Left lung (tissue), 10 donors: ENCODE measurements around the gene HSPA1L. TPM values are rescaled to one million over a fixed set of nuclear protein-coding genes. Genes with fewer than 3 reads are reported as not detected.
A peak's percentile ranks its signal among the peaks of the same experiment; 100 is the strongest.
"Not testable (repeated sequence)": the region's sequence is repeated elsewhere in the genome, so short reads cannot be mapped to it uniquely, and the experiment has no call there.

Source experiments
- ATAC-seq: fragments of 200-7000 bp; cut with Tn5 transposase; one replicate; pipeline ENCODE4 v1.9.1; 2020; ENCODE audit warnings: moderate library complexity
- DNase-seq, 4 donors: peaks; one replicate each; pipeline ENCODE4 v3.0.0-alpha.2; 2013 to 2020
- H3K27ac ChIP-seq, 2 donors: fragments of 200-600 bp; sonication (generic) in 1 of 2; one replicate each; pipeline versions ENCODE4 v1.5.0 to v1.8.0; 2020 to 2021
- H3K27me3 ChIP-seq, 2 donors: fragments of 200-600 bp; sonication (generic) in 1 of 2; one replicate each; pipeline versions ENCODE4 v1.5.0 to v1.8.0; 2020 to 2021
- H3K36me3 ChIP-seq, 2 donors: fragments of 200-600 bp; sonication (generic) in 1 of 2; one replicate each; pipeline versions ENCODE4 v1.5.0 to v1.8.0; 2020 to 2021
- H3K4me1 ChIP-seq, 2 donors: fragments of 200-600 bp; one replicate each; pipeline ENCODE4 v1.8.0; 2021
- H3K4me3 ChIP-seq, 2 donors: fragments of 200-600 bp; sonication (generic) in 1 of 2; one replicate each; pipeline versions ENCODE4 v1.5.0 to v1.8.0; 2020 to 2021; ENCODE audit warnings: mild to moderate bottlenecking in 1 of 2
- H3K9me3 ChIP-seq, 2 donors: fragments of 200-600 bp; sonication (generic) in 1 of 2; one replicate each; pipeline versions ENCODE4 v1.5.0 to v1.8.0; 2020 to 2021
- intact Hi-C, 2 donors: fragments of 100-400 bp; cut with DNase I; formaldehyde crosslinking; loops; one replicate each; pipeline versions ENCODE4 v1.11.2 to v1.14.2; 2022
- polyA plus RNA-seq, 6 donors: library from polyadenylated mRNA; unstranded; fragments of 120-200 nt; gene quantifications; one replicate each; pipeline ENCODE4 v1.2.1, GENCODE V29; 2013; ENCODE audit not compliant: insufficient read length in 6 of 6
- total RNA-seq, 2 donors: library from RNA; stranded (reverse); fragmentation: NEBNext Ultra II Directional; extraction: Animal tissue kit (Norgen Biotek cat#: 25700); gene quantifications; one replicate each; pipeline ENCODE4 v1.2.1, GENCODE V29; 2021
- TF ChIP-seq, protein P1 (sequence below), 2 donors: fragments of 200-600 bp; sonication (generic) in 1 of 2; IDR thresholded peaks; one replicate each; pipeline versions ENCODE4 v1.5.0 to v1.8.0; 2021; ENCODE audit warnings: antibody characterized with exemption in 2 of 2
- donor health status: DM: no; HTN: yes; CAD: no.
- donor health status: DM: no; HTN: no; CAD: no.

HSPA1L gene
- total and polyA plus RNA-seq, 8 donors: 0.99 to 4.4 (median 3.1) TPM

DNA sequence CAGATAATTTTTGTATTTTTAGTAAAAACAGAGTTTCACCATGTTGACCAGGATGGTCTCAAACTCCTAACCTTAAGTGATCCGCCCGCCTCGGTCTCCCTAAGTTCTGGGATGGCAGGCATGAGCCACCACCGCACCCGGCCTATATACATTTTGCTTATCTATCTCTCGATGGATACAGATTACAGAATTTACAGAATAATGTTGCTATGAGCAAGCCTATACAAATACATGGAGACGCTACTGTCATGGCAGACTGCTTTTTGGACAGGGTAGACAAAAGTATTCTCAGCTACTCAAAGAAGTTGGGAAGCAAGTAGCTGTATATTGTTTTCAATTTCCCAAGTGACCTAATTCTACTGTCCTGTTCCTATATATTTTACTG is 1.6 kb downstream of the HSPA1L start:
- DNase-seq: no peak
- no peaks in the 10 kb centered on the region for H3K9me3 ChIP-seq
- H3K27me3 ChIP-seq: no peaks in the 10 kb centered on the region
- no peak for ATAC-seq
- peak overlapping the region in 1 of 2 donors; percentile 56 for H3K4me3 ChIP-seq
- H3K27ac ChIP-seq: peak overlapping the region; percentile 96 to 100
- TF ChIP-seq, protein P1, sequence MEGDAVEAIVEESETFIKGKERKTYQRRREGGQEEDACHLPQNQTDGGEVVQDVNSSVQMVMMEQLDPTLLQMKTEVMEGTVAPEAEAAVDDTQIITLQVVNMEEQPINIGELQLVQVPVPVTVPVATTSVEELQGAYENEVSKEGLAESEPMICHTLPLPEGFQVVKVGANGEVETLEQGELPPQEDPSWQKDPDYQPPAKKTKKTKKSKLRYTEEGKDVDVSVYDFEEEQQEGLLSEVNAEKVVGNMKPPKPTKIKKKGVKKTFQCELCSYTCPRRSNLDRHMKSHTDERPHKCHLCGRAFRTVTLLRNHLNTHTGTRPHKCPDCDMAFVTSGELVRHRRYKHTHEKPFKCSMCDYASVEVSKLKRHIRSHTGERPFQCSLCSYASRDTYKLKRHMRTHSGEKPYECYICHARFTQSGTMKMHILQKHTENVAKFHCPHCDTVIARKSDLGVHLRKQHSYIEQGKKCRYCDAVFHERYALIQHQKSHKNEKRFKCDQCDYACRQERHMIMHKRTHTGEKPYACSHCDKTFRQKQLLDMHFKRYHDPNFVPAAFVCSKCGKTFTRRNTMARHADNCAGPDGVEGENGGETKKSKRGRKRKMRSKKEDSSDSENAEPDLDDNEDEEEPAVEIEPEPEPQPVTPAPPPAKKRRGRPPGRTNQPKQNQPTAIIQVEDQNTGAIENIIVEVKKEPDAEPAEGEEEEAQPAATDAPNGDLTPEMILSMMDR (IDR thresholded peaks at IDR 0.05): no peak
- intact Hi-C loops: no loop called here
- H3K36me3 ChIP-seq: no peaks in the 10 kb centered on the region
- peaks cover 12 to 35% of the 10 kb centered on the region in 2 donors for H3K4me1 ChIP-seq

DNA sequence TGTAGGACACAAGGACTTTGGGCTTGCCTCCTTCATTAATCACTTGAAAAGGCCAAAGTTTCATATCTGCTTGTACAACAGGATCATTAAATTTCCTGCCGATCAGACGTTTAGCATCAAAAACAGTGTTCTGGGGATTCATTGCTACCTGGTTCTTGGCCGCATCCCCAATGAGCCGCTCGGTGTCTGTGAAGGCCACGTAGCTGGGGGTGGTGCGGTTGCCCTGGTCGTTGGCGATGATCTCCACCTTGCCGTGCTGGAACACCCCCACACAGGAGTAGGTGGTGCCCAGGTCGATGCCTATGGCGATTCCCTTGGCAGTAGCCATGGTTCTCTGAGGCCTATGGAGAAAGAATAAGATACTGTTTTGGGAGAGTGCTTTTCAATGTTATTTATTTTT is 3.4 kb downstream of the HSPA1L start:
- TF ChIP-seq, protein P1 (IDR thresholded peaks at IDR 0.05): no peak
- H3K4me3 ChIP-seq: no peak overlapping the region
- peaks cover 9 to 31% of the 10 kb centered on the region in 2 donors for H3K4me1 ChIP-seq
- H3K36me3 ChIP-seq: no peaks in the 10 kb centered on the region
- DNase-seq (no peak), ATAC-seq (no peak)
- no peak overlapping the region for H3K27ac ChIP-seq
- H3K9me3 ChIP-seq: no peaks in the 10 kb centered on the region
- intact Hi-C loops: no loop called here
- H3K27me3 ChIP-seq: no peaks in the 10 kb centered on the region

DNA sequence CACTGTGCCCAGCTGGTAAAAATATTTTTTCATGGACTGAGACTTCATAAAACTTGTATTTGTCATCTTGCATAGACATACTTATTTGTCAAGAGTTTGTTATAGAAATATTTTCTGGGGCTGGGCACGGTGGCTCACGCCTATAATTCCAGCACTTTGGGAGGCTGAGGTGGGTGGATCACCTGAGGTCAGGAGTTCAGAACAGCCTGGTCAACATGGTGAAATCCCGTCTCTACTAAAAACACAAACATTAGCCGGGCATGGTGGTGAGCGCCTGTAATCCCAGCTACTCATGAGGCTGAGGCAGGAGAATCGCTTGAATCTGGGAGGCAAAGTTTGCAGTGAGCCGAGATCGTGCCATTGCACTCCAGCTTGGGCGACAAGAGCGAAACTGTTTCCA is 6.5 kb downstream of the HSPA1L start:
- DNase-seq, ATAC-seq, H3K9me3 ChIP-seq, H3K27me3 ChIP-seq, H3K4me3 ChIP-seq, H3K27ac ChIP-seq, intact Hi-C loops, H3K36me3 ChIP-seq: not testable (repeated sequence)
- H3K4me1 ChIP-seq: peaks cover 11 to 38% of the 10 kb centered on the region in 2 donors

DNA sequence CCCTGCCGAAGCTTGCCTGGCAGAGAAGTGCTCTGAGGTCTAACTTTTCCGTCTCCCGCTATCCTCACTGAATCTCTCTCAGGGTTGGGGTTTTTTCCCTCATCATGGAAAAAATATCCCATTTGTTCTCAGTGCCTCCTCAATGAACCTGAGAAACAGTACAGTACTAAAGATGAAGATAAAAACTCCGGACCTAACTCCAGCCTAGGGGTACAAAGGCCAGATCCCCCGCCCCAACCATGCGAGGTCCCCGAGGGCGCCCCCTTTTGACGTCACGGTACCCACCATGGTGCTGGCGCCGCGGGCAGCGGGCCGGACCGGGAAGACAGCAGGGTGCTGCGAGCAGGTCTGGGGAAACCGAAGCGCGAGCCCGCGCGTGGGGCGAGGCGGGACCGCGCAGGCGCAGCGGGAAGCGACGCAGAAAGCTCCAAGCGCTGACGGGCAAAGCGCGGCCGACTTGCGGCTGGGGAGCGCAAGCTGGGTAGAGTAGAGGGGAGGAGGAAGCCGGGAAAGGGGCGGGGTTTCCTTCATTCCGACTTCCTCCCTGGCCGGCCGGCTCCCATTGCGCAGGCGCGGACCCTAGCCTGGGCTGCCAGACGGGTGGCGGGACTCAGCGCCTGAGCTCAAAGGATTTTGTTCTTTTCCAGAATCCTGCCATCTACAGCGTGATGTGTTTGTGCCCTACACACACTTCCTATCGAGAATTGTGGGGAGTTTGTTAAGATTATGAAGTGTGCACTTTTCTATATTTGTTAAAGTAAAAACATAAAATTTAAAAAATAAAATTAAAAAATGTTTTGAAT is 8.4 kb downstream of the HSPA1L start, which contains the start of gene LSM2:
Gene LSM2 (minus strand): TSS at position 497 of the 803 bp plus-strand sequence. CDS start 209 bp downstream, at position 288.
- H3K9me3 ChIP-seq: no peaks in the 10 kb centered on the region
- ATAC-seq (peak; percentile 99), DNase-seq (peak; percentile 97 to 100 (median 98))
- H3K36me3 ChIP-seq: peaks cover 0 to 25% of the 10 kb centered on the region in 2 donors
- intact Hi-C loops: no loop called here
- no peaks in the 10 kb centered on the region for H3K27me3 ChIP-seq
- H3K4me3 ChIP-seq: peak within 1 kb of the TSS; percentile 66
- H3K4me1 ChIP-seq: peaks cover 7 to 26% of the 10 kb centered on the region in 2 donors
- peak within 1 kb of the TSS; percentile 90 to 96 for H3K27ac ChIP-seq
- TF ChIP-seq, protein P1 (IDR thresholded peaks at IDR 0.05): peak in 1 of 2 donors; percentile 35

DNA sequence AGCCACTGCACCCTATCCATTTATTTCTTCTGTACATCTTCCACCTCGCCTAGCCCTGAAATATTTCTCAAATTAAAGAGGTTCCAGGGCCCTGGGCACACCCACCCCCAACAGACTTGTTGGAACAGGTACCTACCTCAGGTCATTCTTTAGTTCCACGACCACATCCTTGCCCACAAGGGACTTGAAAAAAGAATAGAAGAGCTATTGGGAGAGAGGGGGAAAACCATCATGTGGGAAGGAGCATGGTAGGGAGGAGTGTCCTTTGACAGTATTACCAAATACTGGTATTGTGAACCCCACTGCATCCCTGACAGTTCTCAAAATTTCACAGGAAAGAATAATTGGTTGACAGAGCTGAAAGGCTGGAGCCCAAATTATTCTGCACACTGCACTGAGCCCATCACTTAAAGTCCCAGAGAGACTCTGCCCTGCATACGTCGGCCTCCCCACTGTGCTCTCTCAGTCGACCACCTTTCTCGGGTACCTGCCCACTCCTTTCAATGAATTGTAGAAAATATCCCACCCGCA is 9.1 kb downstream of the HSPA1L start:
- ATAC-seq: peak; percentile 6
- intact Hi-C loops: no loop called here
- H3K9me3 ChIP-seq: no peaks in the 10 kb centered on the region

DNA sequence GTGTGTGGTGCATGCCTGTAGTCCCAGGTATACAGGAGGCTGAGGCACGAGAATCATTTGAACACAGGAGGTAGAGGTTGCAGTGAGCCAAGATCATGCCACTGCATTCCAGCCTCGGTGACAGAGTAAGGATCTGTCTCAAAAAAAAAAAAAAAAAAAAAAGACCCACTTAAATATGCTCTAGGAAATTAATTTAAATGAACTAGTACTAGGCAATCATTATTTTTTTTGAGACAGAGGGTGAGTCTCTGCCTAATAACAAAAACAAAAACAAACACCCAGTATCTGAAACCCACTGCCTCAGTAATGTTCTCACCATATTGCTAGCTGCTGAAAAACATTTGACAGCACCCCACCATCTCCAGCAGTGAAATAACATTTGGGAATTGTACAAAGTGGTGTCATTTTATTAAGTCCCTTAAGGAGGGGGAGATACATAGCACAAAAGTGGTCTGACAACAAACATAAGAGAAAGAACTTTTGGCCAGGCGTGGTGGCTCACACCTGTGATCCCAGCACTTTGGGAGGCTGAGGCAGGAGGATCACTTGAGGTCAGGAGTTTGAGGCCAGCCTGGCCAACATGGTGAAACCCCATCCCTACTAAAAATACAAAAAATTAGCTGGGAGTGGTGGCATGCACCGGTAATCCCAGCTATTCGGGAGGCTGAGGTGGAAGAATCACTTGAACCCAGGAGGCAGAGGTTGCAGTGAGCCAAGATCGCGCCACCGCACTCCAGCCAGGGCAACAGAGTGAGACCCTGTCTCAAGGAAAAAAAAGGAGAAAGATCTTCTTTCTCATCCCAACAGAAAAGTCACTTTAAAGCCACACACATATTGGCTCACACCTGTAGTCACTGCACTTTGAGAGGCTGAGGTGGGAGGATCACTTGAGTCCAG is 13.8 kb downstream of the HSPA1L start:
- DNase-seq, H3K9me3 ChIP-seq, ATAC-seq, H3K27me3 ChIP-seq, intact Hi-C loops, H3K27ac ChIP-seq, H3K4me3 ChIP-seq: not testable (repeated sequence)
- peaks cover 8 to 34% of the 10 kb centered on the region in 2 donors for H3K4me1 ChIP-seq
- H3K36me3 ChIP-seq: peaks cover 0 to 36% of the 10 kb centered on the region in 2 donors

More for the DNA sequence above, 9.1 kb downstream of the HSPA1L start:
- Histone ChIP-seq H3K4me3 (peak overlapping the region; percentile 66), H3K4me1 (peaks cover 7 to 26% of the 10 kb centered on the region in 2 donors), H3K36me3 (peaks cover 0 to 30% of the 10 kb centered on the region in 2 donors), H3K27me3 (no peaks in the 10 kb centered on the region), H3K27ac (peak overlapping the region; percentile 90 to 96)
- TF ChIP-seq, protein P1 (IDR thresholded peaks at IDR 0.05): no peak
- DNase-seq: no peak
